ENCODE data around the gene PARP15.
A peak's percentile ranks its signal among the peaks of the same experiment; 100 is the strongest.

The PARP15 gene

GRCh38 chr3:122538956-122539490 lies 38.4 kb upstream of the PARP15 start:
- TF ChIP-seq, protein P1, sequence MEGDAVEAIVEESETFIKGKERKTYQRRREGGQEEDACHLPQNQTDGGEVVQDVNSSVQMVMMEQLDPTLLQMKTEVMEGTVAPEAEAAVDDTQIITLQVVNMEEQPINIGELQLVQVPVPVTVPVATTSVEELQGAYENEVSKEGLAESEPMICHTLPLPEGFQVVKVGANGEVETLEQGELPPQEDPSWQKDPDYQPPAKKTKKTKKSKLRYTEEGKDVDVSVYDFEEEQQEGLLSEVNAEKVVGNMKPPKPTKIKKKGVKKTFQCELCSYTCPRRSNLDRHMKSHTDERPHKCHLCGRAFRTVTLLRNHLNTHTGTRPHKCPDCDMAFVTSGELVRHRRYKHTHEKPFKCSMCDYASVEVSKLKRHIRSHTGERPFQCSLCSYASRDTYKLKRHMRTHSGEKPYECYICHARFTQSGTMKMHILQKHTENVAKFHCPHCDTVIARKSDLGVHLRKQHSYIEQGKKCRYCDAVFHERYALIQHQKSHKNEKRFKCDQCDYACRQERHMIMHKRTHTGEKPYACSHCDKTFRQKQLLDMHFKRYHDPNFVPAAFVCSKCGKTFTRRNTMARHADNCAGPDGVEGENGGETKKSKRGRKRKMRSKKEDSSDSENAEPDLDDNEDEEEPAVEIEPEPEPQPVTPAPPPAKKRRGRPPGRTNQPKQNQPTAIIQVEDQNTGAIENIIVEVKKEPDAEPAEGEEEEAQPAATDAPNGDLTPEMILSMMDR (IDR thresholded peaks at IDR 0.05; ENCODE audit: low read depth, low read length): no peak
- no peak for DNase-seq (ENCODE audit: low read depth in 2 of 2)
- H3K4me3 ChIP-seq (replicated peaks in 1 of 2; ENCODE audit: low read depth in 2 of 2, low read length in 2 of 2): no peak overlapping the region

GRCh38 chr3:122546151-122546550 lies 31.3 kb upstream of the PARP15 start:
- DNase-seq (ENCODE audit: low read depth in 2 of 2): no peak
- H3K4me3 ChIP-seq (replicated peaks in 1 of 2; ENCODE audit: low read depth in 2 of 2, low read length in 2 of 2): no peak overlapping the region
- TF ChIP-seq, protein P1 (IDR thresholded peaks at IDR 0.05; ENCODE audit: low read depth, low read length): no peak

GRCh38 chr3:122548076-122548475 lies 29.4 kb upstream of the PARP15 start:
- DNase-seq (ENCODE audit: low read depth in 2 of 2): no peak
- TF ChIP-seq, protein P1 (IDR thresholded peaks at IDR 0.05; ENCODE audit: low read depth, low read length): no peak
- H3K4me3 ChIP-seq (replicated peaks in 1 of 2; ENCODE audit: low read depth in 2 of 2, low read length in 2 of 2): no peak overlapping the region

- TF ChIP-seq, protein P1 (IDR thresholded peaks at IDR 0.05; ENCODE audit: low read depth, low read length): no peak
- no peak overlapping the region for H3K4me3 ChIP-seq (replicated peaks in 1 of 2; ENCODE audit: low read depth in 2 of 2, low read length in 2 of 2)
- no peak for DNase-seq (ENCODE audit: low read depth in 2 of 2)
These were observed 28.8 kb upstream of the PARP15 start for GRCh38 chr3:122548619-122549018.

DNA sequence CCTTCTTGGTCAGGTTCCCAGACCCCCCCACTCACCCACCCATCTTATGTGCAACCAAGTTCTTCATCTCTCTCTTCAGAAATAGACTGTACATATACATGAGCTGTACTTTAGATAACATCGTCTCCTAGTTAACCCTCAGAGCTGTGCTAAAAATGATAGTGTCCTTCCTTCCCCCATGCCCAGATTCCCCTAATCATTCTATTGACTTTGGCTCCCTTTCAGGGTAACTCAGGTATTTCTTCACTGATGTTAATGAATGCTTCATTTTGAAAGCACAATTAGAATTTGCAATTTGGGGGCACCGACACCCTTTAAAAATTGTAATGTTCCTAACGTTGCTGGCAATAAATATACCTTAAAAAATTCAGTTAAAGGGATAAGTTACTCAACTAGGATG lies 24.3 kb upstream of the PARP15 start:
- TF ChIP-seq, protein P1 (IDR thresholded peaks at IDR 0.05; ENCODE audit: low read depth, low read length): no peak
- H3K4me3 ChIP-seq (replicated peaks in 1 of 2; ENCODE audit: low read depth in 2 of 2, low read length in 2 of 2): no peak overlapping the region
- DNase-seq (ENCODE audit: low read depth in 2 of 2): no peak

DNA sequence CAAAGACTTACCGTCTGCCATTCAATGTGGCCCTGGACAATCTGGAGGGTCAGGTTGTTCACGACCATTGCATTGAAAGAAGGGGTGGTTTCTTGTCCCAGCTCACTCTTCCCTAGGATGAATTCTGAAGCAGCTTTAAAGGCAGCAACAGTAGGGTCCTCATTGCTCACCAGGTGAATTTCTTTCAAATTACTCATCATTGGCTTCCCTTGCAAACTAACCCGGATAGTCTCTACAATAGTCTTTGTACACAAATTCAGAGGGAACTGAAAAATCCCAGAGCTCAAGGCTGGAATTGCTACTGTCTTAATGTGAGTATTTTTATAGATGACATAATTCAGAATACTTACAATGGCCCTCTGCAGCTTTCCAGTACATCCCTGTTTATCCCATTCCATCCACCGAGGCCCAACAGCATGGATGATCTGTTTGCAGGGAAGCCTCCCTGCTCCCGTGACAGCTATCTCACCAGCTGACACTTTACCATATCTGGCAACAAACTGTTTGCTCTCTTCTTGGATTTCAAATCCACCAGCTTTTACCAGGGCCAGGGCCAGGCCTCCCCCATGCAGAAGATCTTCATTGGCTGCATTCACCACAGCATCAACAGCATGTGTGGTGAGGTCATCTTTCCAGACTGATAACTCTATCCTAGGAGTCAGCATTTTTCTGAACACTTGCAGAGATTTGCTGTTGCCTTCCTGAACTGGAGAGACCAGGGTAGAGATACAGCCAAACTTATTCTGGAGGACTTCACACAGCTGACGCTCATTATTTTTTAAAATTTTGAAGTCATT lies 22.0 kb upstream of the PARP15 start:
- H3K4me3 ChIP-seq (replicated peaks in 1 of 2; ENCODE audit: low read depth in 2 of 2, low read length in 2 of 2): no peak overlapping the region
- TF ChIP-seq, protein P1 (IDR thresholded peaks at IDR 0.05; ENCODE audit: low read depth, low read length): no peak
- DNase-seq (ENCODE audit: low read depth in 2 of 2): peak; percentile 25 to 29
